Tibial nerve (tissue), 4 donors: ENCODE measurements around the gene TYR. TPM values are rescaled to one million over a fixed set of nuclear protein-coding genes. Genes with fewer than 3 reads are reported as not detected.
"Not testable (repeated sequence)": the region's sequence is repeated elsewhere in the genome, so short reads cannot be mapped to it uniquely, and the experiment has no call there.

Source experiments
- DNase-seq, 2 donors: peaks; one replicate each; pipeline ENCODE4 v3.0.0-alpha.2; 2019; ENCODE audit warnings: low spot score in 2 of 2
- H3K27ac ChIP-seq, 4 donors: fragments of 200-600 bp; sonication (generic) in 3 of 4; one replicate each; pipeline ENCODE4 v1.5.1; 2017 to 2019; ENCODE audit warnings: mild to moderate bottlenecking in 1 of 4
- H3K27me3 ChIP-seq, 2 donors: fragments of 200-600 bp; sonication (generic) in 1 of 2; one replicate each; pipeline versions ENCODE4 v1.5.1 to v1.6.0; 2017 to 2019
- H3K36me3 ChIP-seq, 3 donors: fragments of 200-600 bp; sonication (generic); one replicate each; pipeline ENCODE4 v1.5.1; 2018 to 2019
- H3K4me1 ChIP-seq, 4 donors: fragments of 200-600 bp; sonication (generic) in 3 of 4; one replicate each; pipeline ENCODE4 v1.5.1; 2017 to 2019
- H3K4me3 ChIP-seq, 4 donors: fragments of 200-600 bp; sonication (generic) in 3 of 4; one replicate each; pipeline ENCODE4 v1.5.1; 2017 to 2019; ENCODE audit warnings: mild to moderate bottlenecking in 1 of 4, moderate library complexity in 1 of 4
- H3K9me3 ChIP-seq, 4 donors: fragments of 200-600 bp; sonication (generic) in 3 of 4; one replicate each; pipeline ENCODE4 v1.5.1; 2017 to 2019
- CTCF ChIP-seq, 5 experiments: fragments of 200-600 bp in 3 of 5; fragments of 450-650 bp in 2 of 5; sonication (generic) in 3 of 5; IDR thresholded peaks; one replicate each; pipeline ENCODE4 v1.5.1; 2016 to 2019; ENCODE audit warnings: antibody characterized with exemption in 5 of 5, mild to moderate bottlenecking in 3 of 5, moderate library complexity in 2 of 5
- EP300 ChIP-seq, 2 donors: sonication (generic); formaldehyde crosslinking; IDR thresholded peaks; one replicate each; pipeline ENCODE4 v1.6.1; 2017; ENCODE audit warnings: antibody characterized with exemption in 2 of 2, mild to moderate bottlenecking in 1 of 2
- POLR2A ChIP-seq, 2 donors: fragments of 450-650 bp; IDR thresholded peaks; one replicate each; pipeline ENCODE4 v1.6.1; 2017; ENCODE audit warnings: antibody characterized with exemption in 2 of 2, mild to moderate bottlenecking in 2 of 2, moderate library complexity in 2 of 2
- WGBS, 2 donors: methylation state at CpG; one replicate each; pipeline ENCODE4 v1.1.5; 2018; 5-methylcytosine and 5-hydroxymethylcytosine counted together
- total RNA-seq, 4 donors: library from RNA; depleted of rRNA; stranded (reverse); fragments of >200 nt; gene quantifications; one replicate each; pipeline ENCODE4 v1.1.0, GENCODE V29; 2016

Gene TYR
- total RNA-seq, 4 donors from 2014 or later, result not detected

DNA sequence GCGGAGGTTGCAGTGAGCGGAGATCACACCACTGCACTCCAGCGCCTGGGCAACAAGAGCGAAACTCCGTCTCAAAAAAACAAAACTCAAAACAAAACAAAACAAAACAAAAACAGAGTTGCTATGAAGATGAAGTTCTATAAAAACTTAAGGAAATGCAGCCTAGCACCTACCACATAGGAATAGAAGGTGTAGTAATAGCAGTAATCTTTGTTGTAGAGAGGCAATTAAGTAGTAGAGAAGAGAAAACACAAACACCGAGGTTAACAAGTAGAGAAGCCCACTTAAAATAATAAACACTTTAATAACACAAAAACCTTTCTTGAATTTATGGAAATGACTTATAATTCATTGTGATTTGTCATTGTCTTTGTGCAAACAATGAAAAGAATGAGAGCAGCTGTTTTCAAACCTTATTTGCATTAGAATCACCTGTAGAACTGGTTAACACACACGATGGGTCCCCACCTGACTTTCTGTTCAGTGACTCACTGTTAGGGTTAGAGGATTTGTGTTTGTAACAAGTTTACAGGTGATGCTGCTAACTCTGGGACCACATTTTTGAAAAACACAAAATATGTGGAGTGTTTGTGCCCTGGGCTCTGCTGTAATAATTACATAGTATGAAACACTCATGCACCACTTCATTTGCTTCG lies 43.1 kb downstream of the TYR start:
- 78 to 79% methylated on average over 8 of the region's 8 CpGs for WGBS, 2 donors
- Histone ChIP-seq H3K4me3 (no peak overlapping the region), H3K36me3 (no peaks in the 10 kb centered on the region), H3K27ac (no peak overlapping the region), H3K27me3 (no peaks in the 10 kb centered on the region), H3K9me3 (no peaks in the 10 kb centered on the region), H3K4me1 (no peaks in the 10 kb centered on the region)
- TF ChIP-seq EP300 (IDR thresholded peaks at IDR 0.05) (no peak), CTCF (IDR thresholded peaks at IDR 0.05) (no peak), POLR2A (IDR thresholded peaks at IDR 0.05) (no peak)
- DNase-seq, result no peak

DNA sequence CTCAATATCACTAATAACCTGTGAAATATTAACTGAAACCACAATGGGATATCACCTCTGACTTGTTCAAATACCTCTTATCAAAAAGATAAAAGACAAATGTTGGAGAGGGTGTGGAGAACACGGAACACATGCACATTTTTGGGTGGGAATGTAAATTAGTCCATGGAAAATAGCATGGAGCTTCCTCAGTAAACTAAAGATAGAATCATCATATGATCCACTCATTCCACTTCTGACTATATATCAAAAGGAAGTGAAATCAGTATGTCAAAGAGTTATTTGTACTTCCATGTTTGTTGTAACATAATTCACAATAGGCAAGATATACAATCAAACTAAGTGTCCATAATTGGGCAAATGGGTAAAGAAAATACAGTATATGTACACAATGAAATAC lies 57.4 kb downstream of the TYR start:
- no peak for DNase-seq
- 64 to 74% methylated on average over 1 of the region's 1 CpG for WGBS, 2 donors
- Histone ChIP-seq H3K36me3 (no peaks in the 10 kb centered on the region), H3K27me3 (no peaks in the 10 kb centered on the region), H3K27ac (no peak overlapping the region), H3K9me3 (no peaks in the 10 kb centered on the region), H3K4me1 (no peaks in the 10 kb centered on the region), H3K4me3 (no peak overlapping the region)
- TF ChIP-seq EP300 (IDR thresholded peaks at IDR 0.05) (no peak), POLR2A (IDR thresholded peaks at IDR 0.05) (no peak), CTCF (IDR thresholded peaks at IDR 0.05) (no peak)

DNA sequence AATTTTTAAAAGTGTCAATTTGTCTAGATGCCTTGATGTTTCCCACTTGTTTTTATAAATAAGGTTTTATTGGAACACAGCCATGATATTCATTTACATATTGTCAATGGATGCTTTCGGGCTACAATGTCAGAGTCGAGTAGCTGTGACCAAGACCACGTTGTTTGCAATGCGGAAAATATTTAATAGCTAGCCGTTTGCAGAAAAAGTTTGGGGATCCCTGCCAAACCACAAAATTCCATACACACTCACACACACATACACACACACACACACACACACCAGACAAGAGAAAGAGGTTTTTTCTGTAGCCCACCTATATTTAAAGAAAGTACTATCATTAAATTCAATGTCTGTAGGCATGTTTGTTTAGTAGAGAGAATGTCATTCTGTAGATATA lies 58.3 kb downstream of the TYR start:
- no peak for DNase-seq
- no peaks in the 10 kb centered on the region for H3K36me3 ChIP-seq
- 47 to 51% methylated on average over 5 of the region's 5 CpGs for WGBS, 2 donors
- H3K4me3 ChIP-seq, result no peak overlapping the region
- H3K27ac ChIP-seq, result no peak overlapping the region
- no peaks in the 10 kb centered on the region for H3K4me1 ChIP-seq
- no peaks in the 10 kb centered on the region for H3K9me3 ChIP-seq
- H3K27me3 ChIP-seq, result no peaks in the 10 kb centered on the region
- TF ChIP-seq EP300 (IDR thresholded peaks at IDR 0.05) (no peak), CTCF (IDR thresholded peaks at IDR 0.05) (no peak), POLR2A (IDR thresholded peaks at IDR 0.05) (no peak)

DNA sequence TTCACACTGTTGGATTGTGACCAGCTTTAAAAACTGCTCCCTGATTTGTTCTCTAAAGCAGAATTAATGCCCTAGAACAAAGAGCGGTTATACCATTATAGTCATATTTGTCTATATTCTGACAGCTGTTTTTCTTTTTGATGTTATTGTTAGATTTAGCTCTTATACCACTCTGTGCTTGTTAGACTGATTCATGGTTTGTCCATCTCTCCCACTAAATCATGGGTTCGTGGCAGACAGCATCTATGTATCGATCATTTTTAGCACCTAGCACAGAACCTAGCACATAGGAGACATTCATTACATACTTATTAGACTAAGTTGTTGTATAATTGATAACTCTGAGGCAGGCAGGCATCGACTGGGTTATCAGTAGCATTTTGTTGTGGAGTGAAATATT lies 69.3 kb downstream of the TYR start:
- H3K27me3 ChIP-seq, H3K27ac ChIP-seq: not testable (repeated sequence)

DNA sequence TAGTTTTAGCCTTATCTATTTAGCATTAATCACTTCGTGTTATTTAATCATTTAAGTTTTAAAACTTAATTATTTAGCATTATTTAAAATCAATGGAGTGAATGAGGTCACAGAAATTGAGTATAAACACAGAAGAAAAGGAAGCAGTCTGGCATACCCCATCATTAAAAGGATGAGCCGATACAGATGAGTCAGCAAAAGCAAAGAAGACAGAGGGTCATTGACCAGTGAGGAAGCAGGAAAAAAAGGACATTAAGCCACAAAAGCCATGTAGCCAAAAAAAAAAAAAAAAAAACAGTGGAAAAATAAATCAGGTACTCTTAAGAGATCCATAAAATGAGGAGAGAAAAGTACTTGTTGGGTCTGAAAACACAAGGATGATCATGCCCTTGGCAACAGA lies 71.5 kb downstream of the TYR start:
- TF ChIP-seq POLR2A (IDR thresholded peaks at IDR 0.05), result no peak
- TF ChIP-seq CTCF (IDR thresholded peaks at IDR 0.05), result no peak
- TF ChIP-seq EP300 (IDR thresholded peaks at IDR 0.05), result no peak
- no peak for DNase-seq
- no peaks in the 10 kb centered on the region for H3K27me3 ChIP-seq
- no peaks in the 10 kb centered on the region for H3K9me3 ChIP-seq
- H3K27ac ChIP-seq, result no peak overlapping the region
- H3K4me1 ChIP-seq, result no peaks in the 10 kb centered on the region
- no peak overlapping the region for H3K4me3 ChIP-seq
- WGBS, 2 donors, result 39 to 51% methylated on average over 2 of the region's 2 CpGs
- H3K36me3 ChIP-seq, result no peaks in the 10 kb centered on the region

More for the DNA sequence above, 69.3 kb downstream of the TYR start:
- 85 to 92% methylated on average over 4 of the region's 4 CpGs for WGBS, 2 donors
- not testable (repeated sequence) for H3K36me3 ChIP-seq, H3K4me3 ChIP-seq, H3K9me3 ChIP-seq, H3K4me1 ChIP-seq, DNase-seq

- H3K27ac ChIP-seq, result not testable (repeated sequence)
- 100% methylated on average over 1 of the region's 1 CpG for WGBS, 2 donors
These were observed 83.8 kb downstream of the TYR start for GRCh38 chr11:89261483-89261882.

More at GRCh38 chr11:89261483-89261882, 83.8 kb downstream of the TYR start:
- not testable (repeated sequence) for H3K36me3 ChIP-seq, H3K27me3 ChIP-seq, DNase-seq, H3K9me3 ChIP-seq, H3K4me3 ChIP-seq, H3K4me1 ChIP-seq
